HG03175 (cell line): ENCODE results near the gene RPUSD1.

ENCODE experiments used
- ATAC-seq: cut with Tn5 transposase; IDR thresholded peaks from one replicate; pipeline ENCODE4 v1.9.1; 2021; ENCODE audit warnings: mild to moderate bottlenecking, moderate library complexity; ENCODE audit not compliant: unreplicated experiment

RPUSD1 gene

GRCh38 chr16:799948-800833, 12.0 kb upstream of the RPUSD1 start, which contains the start of gene GNG13:
GNG13 (minus strand) TSS chr16:800734; CDS start chr16:799077, 1,657 bp downstream.
- ATAC-seq, result no peak

GRCh38 chr16:799111-799947, 11.1 kb upstream of the RPUSD1 start:
- no peak for ATAC-seq

GRCh38 chr16:798666-799065, 10.5 kb upstream of the RPUSD1 start:
- ATAC-seq, result no peak

GRCh38 chr16:797686-798085, 9.5 kb upstream of the RPUSD1 start:
- ATAC-seq, result no peak

- no peak for ATAC-seq
Measured at GRCh38 chr16:797120-797420, 8.9 kb upstream of the RPUSD1 start.

- ATAC-seq, result no peak
Measured at GRCh38 chr16:796296-797119, 8.3 kb upstream of the RPUSD1 start.

- no peak for ATAC-seq
Measured at GRCh38 chr16:795580-796229, 7.5 kb upstream of the RPUSD1 start.

- ATAC-seq, result no peak
Measured at GRCh38 chr16:794853-795466, 6.8 kb upstream of the RPUSD1 start.

- ATAC-seq, result no peak
Measured at GRCh38 chr16:794091-794822, 6.1 kb upstream of the RPUSD1 start.

GRCh38 chr16:793414-793813, 5.2 kb upstream of the RPUSD1 start:
- ATAC-seq, result no peak

GRCh38 chr16:792221-792995, 4.2 kb upstream of the RPUSD1 start:
- no peak for ATAC-seq

- ATAC-seq, result no peak
Measured at GRCh38 chr16:791131-791530, 3.0 kb upstream of the RPUSD1 start.

- ATAC-seq, result no peak
Measured at GRCh38 chr16:790086-790485, 1.9 kb upstream of the RPUSD1 start.

GRCh38 chr16:789191-789850, 1.1 kb upstream of the RPUSD1 start:
- ATAC-seq, result no peak

- ATAC-seq, result peak; percentile 85
Measured at GRCh38 chr16:788399-789126, 382 bp upstream of the RPUSD1 start, which contains the start of gene CHTF18. CHTF18 (plus strand) TSS chr16:788620; CDS start chr16:788685, 65 bp downstream.

- ATAC-seq, result peak; percentile 1
Measured at GRCh38 chr16:787321-787966, 737 bp downstream of the RPUSD1 start.
